ENCODE results near the gene C12orf76.
"Not testable (repeated sequence)": the region's sequence is repeated elsewhere in the genome, so short reads cannot be mapped to it uniquely, and the experiment has no call there.

The C12orf76 gene

GRCh38 chr12:110020956-110021355 is 27.4 kb downstream of the C12orf76 start:
- no peak for FAIRE-seq

DNA sequence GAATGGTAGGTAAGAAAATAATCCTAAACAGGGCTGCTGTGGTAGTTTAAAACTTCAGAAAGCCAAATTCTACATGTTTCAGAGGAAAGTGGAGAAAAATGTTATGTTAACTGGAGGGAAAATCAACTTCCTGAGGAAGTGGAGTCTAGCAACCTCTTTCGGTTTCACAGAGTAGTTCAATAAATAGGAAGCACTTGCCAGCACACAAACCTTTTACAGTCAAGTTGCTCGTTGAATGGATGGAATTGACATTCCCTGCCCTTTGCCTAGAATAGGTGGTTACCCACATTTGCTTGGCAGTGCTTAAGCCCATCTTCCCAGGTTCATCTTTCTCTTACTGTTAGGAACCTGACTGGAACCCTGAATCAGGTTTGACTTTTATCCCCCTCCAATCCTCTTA is 33.2 kb downstream of the C12orf76 start:
- FAIRE-seq: no peak

- no peak for FAIRE-seq
Observed at GRCh38 chr12:110012659-110013058, 35.7 kb downstream of the C12orf76 start.

DNA sequence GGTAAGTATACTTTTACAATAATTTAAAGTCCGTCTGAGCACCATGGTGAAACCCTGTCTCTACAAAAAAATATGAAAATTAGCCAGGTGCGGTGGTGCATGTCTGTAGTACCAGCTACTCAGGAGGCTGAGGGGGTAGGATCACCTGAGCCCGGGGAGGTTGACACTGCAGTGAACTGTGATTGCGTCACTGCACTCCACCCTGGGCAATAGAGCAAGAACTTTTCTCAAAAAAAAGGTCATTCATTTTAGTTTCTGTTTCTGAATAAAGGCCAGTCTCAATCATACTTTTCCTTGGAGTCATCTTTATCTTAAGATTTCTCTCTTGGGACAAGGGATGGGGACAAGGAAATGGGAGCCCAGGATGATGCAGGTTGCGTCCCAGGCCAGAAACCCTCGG is 36.2 kb downstream of the C12orf76 start:
- FAIRE-seq: no peak

DNA sequence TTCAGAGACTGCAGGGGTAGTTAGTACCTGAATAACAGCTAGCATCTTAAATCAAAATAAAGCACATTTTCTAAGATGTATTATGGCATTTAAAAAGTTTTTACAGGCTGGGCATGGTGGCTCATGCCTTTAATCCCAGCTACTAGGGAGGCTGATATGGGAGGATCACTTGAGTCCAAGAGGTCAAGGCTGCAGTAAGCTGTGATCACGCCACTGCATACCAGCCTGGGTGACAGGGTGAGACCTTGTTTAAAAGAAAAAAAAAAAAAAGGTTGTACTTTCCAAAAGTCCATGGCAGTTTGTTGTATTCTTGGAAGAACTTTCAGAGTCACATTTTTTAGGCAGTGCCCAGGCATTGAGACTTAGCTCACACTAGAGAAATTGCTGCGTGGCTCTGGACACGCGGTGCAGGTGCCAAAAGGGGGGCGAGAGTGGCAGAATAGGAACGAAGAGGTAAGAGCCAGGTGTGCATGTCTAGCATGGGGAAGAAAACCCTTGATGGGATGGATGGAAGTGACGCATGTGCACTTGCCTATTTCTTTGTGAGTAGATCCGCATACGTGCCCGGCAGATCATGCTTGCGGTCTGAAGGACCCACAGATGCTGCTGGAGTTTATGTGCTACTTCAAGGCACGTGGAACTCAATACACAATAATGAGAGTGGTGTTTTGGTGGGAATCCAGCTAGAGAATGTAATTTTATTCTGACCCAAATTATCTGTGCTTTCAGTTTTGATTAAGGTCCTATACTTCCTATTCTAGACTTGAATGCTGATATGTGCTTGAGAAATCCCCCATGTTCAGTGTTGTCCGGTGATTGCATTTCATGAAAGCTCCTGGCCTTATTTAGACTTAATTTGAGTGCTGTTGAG is 37.2 kb downstream of the C12orf76 start:
- no peak for FAIRE-seq

DNA sequence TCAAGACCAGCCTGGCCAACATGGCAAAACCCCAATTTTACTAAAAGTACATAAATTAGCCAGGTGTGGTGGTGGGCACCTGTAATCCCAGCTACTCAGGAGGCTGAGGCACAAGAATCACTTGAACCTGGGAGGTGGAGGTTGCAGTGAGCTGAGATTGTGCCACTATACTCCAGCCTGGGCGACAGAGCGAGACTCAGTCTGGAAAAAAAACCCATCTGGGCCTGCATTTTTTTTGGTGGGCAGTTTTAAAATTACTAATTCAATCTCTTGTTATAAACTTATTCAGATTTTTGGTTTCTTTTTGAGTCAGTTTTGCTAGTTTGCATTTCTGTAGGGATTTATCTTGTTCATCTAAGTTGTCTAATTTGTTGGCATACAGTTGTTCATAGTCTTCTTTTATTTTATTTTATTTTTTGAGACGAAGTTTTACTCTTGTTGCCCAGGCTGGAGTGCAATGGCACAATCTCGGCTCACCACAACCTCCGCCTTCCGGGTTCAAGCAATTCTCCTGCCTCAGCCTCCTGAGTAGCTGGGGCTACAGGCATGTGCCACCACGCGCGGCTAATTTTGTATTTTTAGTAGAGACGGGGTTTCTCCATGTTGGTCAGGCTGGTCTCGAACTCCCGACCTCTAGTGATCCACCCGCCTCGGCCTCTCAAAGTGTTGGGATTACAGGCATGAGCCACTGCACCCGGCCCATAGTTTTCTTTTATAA is 39.5 kb downstream of the C12orf76 start:
- not testable (repeated sequence) for FAIRE-seq

DNA sequence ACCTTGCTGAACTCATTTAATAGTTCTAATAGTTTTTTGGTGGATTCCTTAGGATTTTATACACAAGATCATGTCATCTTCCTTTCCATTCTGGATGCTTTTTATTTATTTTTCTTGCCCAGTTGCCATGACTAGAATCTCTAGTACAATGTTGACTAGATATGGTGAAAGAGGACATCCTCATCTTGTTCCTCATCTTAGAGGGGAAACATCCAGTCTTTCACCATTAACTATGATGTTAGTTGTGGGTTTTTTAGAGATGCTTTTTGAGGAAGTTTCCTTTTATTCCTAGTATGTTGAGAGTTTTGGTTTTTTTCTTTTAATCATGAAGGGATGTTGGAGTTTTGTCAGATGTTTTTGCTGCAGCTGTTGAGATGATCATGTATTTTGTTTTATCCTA is 40.4 kb downstream of the C12orf76 start:
- FAIRE-seq: no peak

DNA sequence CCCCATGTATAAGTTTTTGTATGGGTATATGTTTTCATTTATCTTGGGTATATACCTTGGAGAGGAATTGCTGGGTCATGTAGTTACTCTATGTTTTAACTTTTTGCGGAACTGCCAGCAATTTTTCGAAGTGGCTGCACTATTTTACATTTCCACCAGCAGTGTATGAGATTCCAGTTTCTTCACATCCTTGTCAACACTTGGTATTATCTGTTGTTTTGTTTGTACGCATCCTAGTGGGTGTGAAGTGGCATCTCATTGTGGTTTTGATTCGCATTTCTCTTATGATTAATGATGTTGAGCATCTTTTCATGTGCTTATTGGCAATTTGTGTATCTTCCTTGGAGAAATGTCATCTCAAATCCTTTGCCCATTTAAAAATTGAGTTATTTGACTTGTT is 42.2 kb downstream of the C12orf76 start:
- no peak for FAIRE-seq

- FAIRE-seq: no peak
Observed at GRCh38 chr12:110005319-110005973, 42.9 kb downstream of the C12orf76 start.

GRCh38 chr12:110004598-110004997 is 43.7 kb downstream of the C12orf76 start:
- no peak for FAIRE-seq

DNA sequence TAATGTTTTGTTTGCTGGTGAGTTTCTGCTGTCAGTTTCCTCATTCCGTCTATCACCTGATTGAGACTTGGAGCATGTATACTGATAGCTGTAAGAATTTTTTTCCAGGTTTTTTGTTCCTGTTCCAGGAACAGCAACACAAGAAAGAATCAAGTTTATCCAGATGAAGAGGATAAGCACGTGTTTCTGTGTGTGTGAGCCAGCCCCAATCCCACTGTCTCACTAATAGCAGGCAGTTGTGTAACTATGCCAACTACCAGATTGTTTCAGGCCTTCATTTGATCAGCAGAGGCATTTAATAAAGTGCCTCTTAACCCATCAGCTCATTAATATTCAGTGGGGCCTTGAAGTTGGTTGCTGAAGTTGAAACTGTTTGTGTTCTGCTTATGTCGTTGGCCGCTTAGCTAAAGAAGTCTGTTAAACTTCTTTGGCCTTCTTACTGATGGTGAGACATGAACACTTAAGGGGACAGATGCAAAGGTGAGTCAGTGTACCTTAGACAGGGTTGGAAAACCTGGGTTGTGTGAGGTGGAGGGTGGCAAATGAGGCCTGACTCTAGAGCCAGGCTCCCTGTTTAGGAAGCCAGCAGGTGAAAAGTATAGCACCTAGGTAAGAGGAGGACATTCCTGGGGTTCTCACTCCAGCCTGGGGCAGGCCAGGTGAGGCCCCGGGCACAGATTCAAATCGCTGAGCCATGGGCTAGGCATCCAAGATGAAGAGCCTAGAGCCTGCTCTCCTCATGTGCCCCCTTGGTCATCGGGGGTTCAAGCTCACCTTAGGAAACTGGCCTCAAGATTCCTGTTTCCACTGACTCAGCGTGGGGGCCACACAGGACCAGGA is 45.4 kb downstream of the C12orf76 start:
- FAIRE-seq: no peak

DNA sequence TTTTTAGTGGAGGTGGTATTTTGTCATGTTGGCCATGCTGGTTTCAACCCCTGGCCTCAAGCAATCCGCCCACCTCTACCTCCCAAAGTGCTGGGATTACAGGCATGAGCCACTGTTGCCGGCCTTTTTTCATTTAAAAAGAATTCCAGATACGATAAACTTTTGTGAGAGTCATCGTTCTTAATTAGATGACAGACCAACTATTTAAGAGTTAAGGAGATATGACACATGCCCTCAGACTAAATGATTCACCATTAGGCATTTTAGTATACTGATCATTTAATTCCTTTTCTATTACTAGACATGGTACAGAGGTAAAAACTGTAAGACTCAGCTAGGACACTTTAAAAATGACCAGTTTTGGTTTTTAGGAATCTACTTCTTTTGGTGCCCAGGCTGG is 46.7 kb downstream of the C12orf76 start:
- no peak for FAIRE-seq

GRCh38 chr12:109999983-110000505 is 48.3 kb downstream of the C12orf76 start:
- no peak for FAIRE-seq

GRCh38 chr12:109999649-109999971 is 48.7 kb downstream of the C12orf76 start:
- no peak for FAIRE-seq

- FAIRE-seq: no peak
Observed at GRCh38 chr12:109998904-109999648, 49.2 kb downstream of the C12orf76 start, which contains the start of gene ANKRD13A. TSS of gene ANKRD13A (plus strand) at chr12:109999430. CDS start at chr12:109999689, 259 bp downstream.

DNA sequence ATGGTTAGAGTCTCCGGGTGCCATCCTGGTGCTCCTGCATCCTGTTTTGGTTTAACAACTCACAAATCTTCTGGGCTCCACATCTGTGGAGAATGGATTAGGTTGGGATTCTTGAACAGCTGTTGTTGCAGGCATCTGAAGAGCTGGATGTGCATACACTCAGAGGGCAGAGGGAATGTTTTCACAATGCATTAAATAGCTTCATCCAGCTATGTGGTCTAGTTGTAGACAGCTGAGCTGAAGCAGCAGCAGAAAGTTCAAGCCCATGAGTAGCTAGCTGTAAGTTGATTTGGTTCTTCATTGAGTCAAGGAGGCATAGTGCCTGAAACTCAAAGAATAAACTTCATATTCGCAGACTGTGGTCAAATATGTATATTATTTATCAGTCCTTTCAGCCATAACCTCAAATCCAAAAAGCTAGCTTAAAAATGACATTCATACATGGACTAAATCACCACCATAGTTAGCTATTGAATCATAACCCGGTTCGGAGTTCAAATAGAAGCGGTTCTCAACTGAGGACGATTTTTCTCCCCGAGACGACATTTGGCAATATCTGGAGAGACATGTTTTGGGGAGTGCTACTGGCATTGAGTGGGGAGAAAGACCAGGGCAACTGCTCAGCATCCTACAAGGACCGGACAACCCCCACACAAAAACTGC is 50.0 kb downstream of the C12orf76 start:
- no peak for FAIRE-seq

- FAIRE-seq: no peak
Observed at GRCh38 chr12:109997393-109997792, 50.9 kb downstream of the C12orf76 start.

- FAIRE-seq: no peak
Observed at GRCh38 chr12:109996483-109996853, 51.9 kb downstream of the C12orf76 start.

DNA sequence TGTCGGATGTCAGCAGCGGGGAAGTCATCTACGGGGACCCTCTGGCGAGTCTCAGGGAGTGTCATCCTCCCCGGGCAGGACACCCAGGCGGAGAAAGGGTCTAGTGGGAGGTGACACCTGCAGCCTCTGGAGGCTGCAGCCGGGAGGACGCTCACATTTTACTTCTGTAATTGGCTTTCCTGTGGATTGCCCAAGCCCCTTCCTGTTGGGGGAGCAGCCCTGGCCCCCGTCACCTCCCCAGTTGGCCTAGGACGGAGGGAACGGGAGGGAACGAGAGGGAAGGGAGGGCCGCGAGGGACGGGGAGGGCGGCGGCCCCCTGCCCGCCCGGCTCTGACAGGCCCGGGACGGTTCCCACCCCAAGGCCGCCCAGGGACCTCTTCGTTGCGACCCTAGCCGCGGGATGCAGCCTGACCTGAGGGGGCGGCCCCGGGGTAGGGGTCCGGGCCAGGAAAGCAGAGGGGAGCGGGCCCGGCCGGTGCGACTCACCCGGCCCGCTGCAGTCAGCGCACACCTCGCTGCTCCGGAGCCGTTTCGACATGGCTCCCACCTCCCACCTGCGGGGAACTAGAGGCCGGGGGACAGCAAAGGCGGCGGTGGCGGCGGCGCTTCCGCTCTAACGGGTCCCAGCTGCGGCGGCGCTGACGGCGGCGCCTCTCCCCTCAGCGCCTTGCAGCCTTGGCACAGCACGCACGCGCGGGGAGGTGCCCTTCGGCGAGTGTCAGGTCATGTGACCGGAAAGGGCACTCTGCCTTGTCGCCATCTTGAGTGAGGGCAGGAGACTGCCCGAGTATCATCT is 52.4 kb downstream of the C12orf76 start, which contains the start of gene GIT2:
Gene GIT2 (minus strand): TSS at position 683 of the 797 bp plus-strand sequence. CDS start 144 bp downstream, at position 539.
- FAIRE-seq: no peak

GRCh38 chr12:109995361-109995685 is 53.0 kb downstream of the C12orf76 start:
- FAIRE-seq: no peak
